Raji (cell line): ENCODE results near the gene CIITA.

ENCODE experiments used
- POLR2A ChIP-seq: IDR thresholded peaks from 2 replicates; pipeline ENCODE4 v1.6.1; 2011; ENCODE audit warnings: low read depth, low read length, control low read depth; ENCODE audit not compliant: insufficient read depth

CIITA gene

GRCh38 chr16:10919003-10919351 is 42.0 kb downstream of the CIITA start:
- TF ChIP-seq POLR2A: no peak

- TF ChIP-seq POLR2A: no peak
Observed at GRCh38 chr16:10920726-10921427, 43.9 kb downstream of the CIITA start.

- no peak for TF ChIP-seq POLR2A
Observed at GRCh38 chr16:10921536-10922327, 44.7 kb downstream of the CIITA start.

- no peak for TF ChIP-seq POLR2A
Observed at GRCh38 chr16:10922328-10923145, 45.5 kb downstream of the CIITA start.

GRCh38 chr16:10923146-10923649 is 46.2 kb downstream of the CIITA start:
- no peak for TF ChIP-seq POLR2A

GRCh38 chr16:10923650-10924214 is 46.7 kb downstream of the CIITA start:
- no peak for TF ChIP-seq POLR2A

GRCh38 chr16:10926094-10926493 is 49.1 kb downstream of the CIITA start:
- TF ChIP-seq POLR2A: no peak

- no peak for TF ChIP-seq POLR2A
Observed at GRCh38 chr16:10926867-10927266, 49.9 kb downstream of the CIITA start.

GRCh38 chr16:10927497-10928112 is 50.6 kb downstream of the CIITA start:
- no peak for TF ChIP-seq POLR2A

- no peak; the same call in 1 of the 2 replicates for TF ChIP-seq POLR2A
Observed at GRCh38 chr16:10929853-10930754, 53.1 kb downstream of the CIITA start.

- TF ChIP-seq POLR2A: no peak
Observed at GRCh38 chr16:10930755-10931093, 53.7 kb downstream of the CIITA start.

- no peak for TF ChIP-seq POLR2A
Observed at GRCh38 chr16:10931134-10931533, 54.1 kb downstream of the CIITA start.

GRCh38 chr16:10931977-10932632 is 55.1 kb downstream of the CIITA start:
- no peak for TF ChIP-seq POLR2A
